ENCODE data around the gene C1orf174.

Gene C1orf174

GRCh38 chr1:3907621-3908165 lies 7.6 kb upstream of the C1orf174 start:
- H3K27ac ChIP-seq = no peak overlapping the region
- peaks cover 0 to 44% (median 0%) of the 10 kb centered on the region in 11 experiments; a peak in 5 of 22 replicates for H4K20me1 ChIP-seq
- H3K4me2 ChIP-seq = peak overlapping the region; percentile 39 to 100 (median 90); a peak in 21 of 22 replicates
- H3K4me3 ChIP-seq = no peak overlapping the region
- peaks cover 0 to 37% (median 0%) of the 10 kb centered on the region in 11 experiments; a peak in 9 of 22 replicates for H3K27me3 ChIP-seq
- H3K9ac ChIP-seq = no peak overlapping the region
- no peak for TF ChIP-seq Cebpa-rat (IDR thresholded peaks at IDR 0.05)
- H3K9me3 ChIP-seq (replicated peaks in 1 of 11) = no peaks in the 10 kb centered on the region
- no peaks in the 10 kb centered on the region for H3K36me3 ChIP-seq
- H3K4me1 ChIP-seq = peaks cover 57 to 100% (median 97%) of the 10 kb centered on the region in 10 experiments

GRCh38 chr1:3907031-3907534 lies 7.0 kb upstream of the C1orf174 start:
- peaks cover 0 to 36% (median 0%) of the 10 kb centered on the region in 11 experiments; a peak in 9 of 22 replicates for H3K27me3 ChIP-seq
- H3K9ac ChIP-seq = peak overlapping the region in 1 of 11 experiments; percentile 46; a peak in 2 of 22 replicates
- H3K4me2 ChIP-seq = peak overlapping the region; percentile 39 to 100 (median 90)
- H3K4me1 ChIP-seq = peaks cover 63 to 100% (median 99%) of the 10 kb centered on the region in 10 experiments
- H3K9me3 ChIP-seq (replicated peaks in 1 of 11) = no peaks in the 10 kb centered on the region
- no peaks in the 10 kb centered on the region for H3K36me3 ChIP-seq
- H4K20me1 ChIP-seq = peaks cover 0 to 38% (median 0%) of the 10 kb centered on the region in 11 experiments; a peak in 5 of 22 replicates
- no peak for TF ChIP-seq Cebpa-rat (IDR thresholded peaks at IDR 0.05)
- no peak overlapping the region for H3K27ac ChIP-seq
- no peak overlapping the region for H3K4me3 ChIP-seq

GRCh38 chr1:3906672-3907020 lies 6.6 kb upstream of the C1orf174 start:
- no peak for TF ChIP-seq Cebpa-rat (IDR thresholded peaks at IDR 0.05)
- H3K9me3 ChIP-seq (replicated peaks in 1 of 11) = no peaks in the 10 kb centered on the region
- H3K9ac ChIP-seq = peak overlapping the region in 1 of 11 experiments; percentile 46; a peak in 2 of 22 replicates
- no peaks in the 10 kb centered on the region for H3K36me3 ChIP-seq
- peaks cover 63 to 100% (median 99%) of the 10 kb centered on the region in 10 experiments for H3K4me1 ChIP-seq
- H3K27ac ChIP-seq = no peak overlapping the region
- H3K4me3 ChIP-seq = no peak overlapping the region
- H4K20me1 ChIP-seq = peaks cover 0 to 35% (median 0%) of the 10 kb centered on the region in 11 experiments; a peak in 5 of 22 replicates
- peaks cover 0 to 31% (median 0%) of the 10 kb centered on the region in 11 experiments; a peak in 9 of 22 replicates for H3K27me3 ChIP-seq
- peak overlapping the region; percentile 39 to 100 (median 90) for H3K4me2 ChIP-seq

GRCh38 chr1:3905953-3906671 lies 6.0 kb upstream of the C1orf174 start:
- no peak for TF ChIP-seq Cebpa-rat (IDR thresholded peaks at IDR 0.05)

GRCh38 chr1:3905266-3905952 lies 5.3 kb upstream of the C1orf174 start:
- Histone ChIP-seq H3K36me3 (no peaks in the 10 kb centered on the region), H3K27me3 (peaks cover 0 to 19% (median 0%) of the 10 kb centered on the region in 11 experiments; a peak in 9 of 22 replicates), H3K9me3 (replicated peaks in 1 of 11) (no peaks in the 10 kb centered on the region), H3K27ac (peak overlapping the region in 4 of 11 experiments; percentile 9 to 39 (median 22); a peak in 3 of 22 replicates), H3K9ac (no peak overlapping the region; a peak in 1 of 22 replicates), H4K20me1 (peaks cover 0 to 24% (median 0%) of the 10 kb centered on the region in 11 experiments; a peak in 4 of 22 replicates), H3K4me2 (peak overlapping the region; percentile 39 to 100 (median 90)), H3K4me3 (no peak overlapping the region), H3K4me1 (peaks cover 58 to 95% (median 90%) of the 10 kb centered on the region in 10 experiments)
- no peak for TF ChIP-seq Cebpa-rat (IDR thresholded peaks at IDR 0.05)

More at GRCh38 chr1:3905953-3906671, 6.0 kb upstream of the C1orf174 start:
- Histone ChIP-seq H3K36me3 (no peaks in the 10 kb centered on the region), H3K27ac (peak overlapping the region in 1 of 11 experiments; percentile 39; a peak in 1 of 22 replicates), H3K27me3 (peaks cover 0 to 26% (median 0%) of the 10 kb centered on the region in 11 experiments; a peak in 9 of 22 replicates), H3K9ac (no peak overlapping the region; a peak in 1 of 22 replicates), H4K20me1 (peaks cover 0 to 29% (median 0%) of the 10 kb centered on the region in 11 experiments; a peak in 5 of 22 replicates), H3K4me3 (no peak overlapping the region), H3K4me2 (peak overlapping the region; percentile 39 to 100 (median 90)), H3K9me3 (replicated peaks in 1 of 11) (no peaks in the 10 kb centered on the region), H3K4me1 (peaks cover 63 to 100% (median 97%) of the 10 kb centered on the region in 10 experiments)

GRCh38 chr1:3904843-3905185 lies 4.7 kb upstream of the C1orf174 start:
- no peak overlapping the region for H3K9ac ChIP-seq
- peak overlapping the region in 8 of 11 experiments; percentile 78 to 100 (median 93); a peak in 16 of 22 replicates for H3K4me2 ChIP-seq
- peaks cover 52 to 89% (median 84%) of the 10 kb centered on the region in 10 experiments for H3K4me1 ChIP-seq
- peaks cover 0 to 18% (median 0%) of the 10 kb centered on the region in 11 experiments; a peak in 4 of 22 replicates for H4K20me1 ChIP-seq
- no peaks in the 10 kb centered on the region for H3K36me3 ChIP-seq
- TF ChIP-seq Cebpa-rat (IDR thresholded peaks at IDR 0.05) = no peak
- no peak overlapping the region for H3K4me3 ChIP-seq
- no peaks in the 10 kb centered on the region for H3K9me3 ChIP-seq (replicated peaks in 1 of 11)
- peaks cover 0 to 13% (median 0%) of the 10 kb centered on the region in 11 experiments; a peak in 8 of 22 replicates for H3K27me3 ChIP-seq
- peak overlapping the region in 3 of 11 experiments; percentile 60 to 93 (median 71); a peak in 4 of 22 replicates for H3K27ac ChIP-seq

- Histone ChIP-seq H3K9ac (peak overlapping the region in 5 of 11 experiments; percentile 23 to 64 (median 56); a peak in 9 of 22 replicates), H3K27me3 (peaks cover 0 to 7% (median 0%) of the 10 kb centered on the region in 11 experiments; a peak in 5 of 22 replicates), H3K4me3 (0 out of 20 replicates have a peak overlapping the region, but pooled peaks of 1 of the 10 experiments have one; percentile 8), H3K27ac (peak overlapping the region in 8 of 11 experiments; percentile 57 to 93 (median 63); a peak in 15 of 22 replicates), H3K4me1 (peaks cover 52 to 88% (median 82%) of the 10 kb centered on the region in 10 experiments), H3K36me3 (no peaks in the 10 kb centered on the region), H3K4me2 (peak overlapping the region; percentile 55 to 100 (median 93)), H3K9me3 (replicated peaks in 1 of 11) (peaks cover 0 to 2% (median 0%) of the 10 kb centered on the region in 11 experiments; a peak in 3 of 22 replicates), H4K20me1 (peaks cover 0 to 17% (median 0%) of the 10 kb centered on the region in 11 experiments; a peak in 4 of 22 replicates)
- TF ChIP-seq Cebpa-rat (IDR thresholded peaks at IDR 0.05) = no peak
Measured at GRCh38 chr1:3904006-3904842, 4.2 kb upstream of the C1orf174 start.

All from BLaER1 treated with 17β-estradiol and CSF1 and Interleukin-3, amounts not matched to agents 10 nM and 100 nM (cell line).